LNCaP clone FGC (cell line): ENCODE measurements around the gene PTPN13.

Experiments
- DNase-seq: peaks from one replicate; pipeline ENCODE4 v3.0.0-alpha.2; 2011; ENCODE audit warnings: low read depth
- H3K4me3 ChIP-seq: 2 replicates; pipeline ENCODE4 v1.5.1; 2011; ENCODE audit warnings: mild to moderate bottlenecking, low read depth, low read length, control low read depth
- TF ChIP-seq, protein P1 (sequence below): IDR thresholded peaks from 2 replicates; pipeline ENCODE4 v1.5.1; 2012; ENCODE audit warnings: mild to moderate bottlenecking; ENCODE audit not compliant: control insufficient read depth, insufficient read depth; ENCODE audit errors: extremely low read depth

The PTPN13 gene

DNA sequence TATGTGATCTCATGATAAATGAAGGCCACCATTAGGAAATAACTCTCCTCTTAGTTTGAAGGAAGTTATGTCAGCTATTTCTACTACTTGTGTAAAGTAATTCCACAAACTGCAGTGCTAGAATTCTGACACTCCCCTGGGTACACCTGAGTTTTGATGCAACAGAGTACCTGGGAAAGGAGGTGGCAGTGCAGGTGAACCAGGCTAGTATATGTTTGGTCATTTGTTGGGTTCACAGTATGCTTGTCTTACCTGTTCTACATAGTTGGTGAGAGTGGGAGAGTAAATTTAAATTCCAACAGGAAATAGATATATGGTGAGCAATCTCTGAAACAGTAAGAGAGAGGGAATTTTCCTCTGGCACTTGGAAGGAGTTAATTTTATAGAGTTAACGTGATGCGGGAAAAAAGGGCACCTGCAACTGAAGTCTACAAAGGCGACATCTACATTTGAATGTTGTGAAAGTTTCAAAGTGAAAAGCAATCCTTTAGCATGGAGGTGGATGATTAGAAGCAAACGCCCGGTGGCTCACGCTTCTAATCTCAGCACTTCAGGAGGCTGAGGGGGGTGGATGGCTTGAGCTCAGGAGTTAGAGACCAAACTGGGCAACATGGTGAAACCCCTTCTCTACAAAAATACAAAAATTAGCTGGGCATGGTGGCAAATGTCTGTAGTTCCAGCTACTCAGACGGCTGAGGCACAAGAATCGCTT lies 263.4 kb downstream of the PTPN13 start:
- DNase-seq, result no peak
- TF ChIP-seq, protein P1, sequence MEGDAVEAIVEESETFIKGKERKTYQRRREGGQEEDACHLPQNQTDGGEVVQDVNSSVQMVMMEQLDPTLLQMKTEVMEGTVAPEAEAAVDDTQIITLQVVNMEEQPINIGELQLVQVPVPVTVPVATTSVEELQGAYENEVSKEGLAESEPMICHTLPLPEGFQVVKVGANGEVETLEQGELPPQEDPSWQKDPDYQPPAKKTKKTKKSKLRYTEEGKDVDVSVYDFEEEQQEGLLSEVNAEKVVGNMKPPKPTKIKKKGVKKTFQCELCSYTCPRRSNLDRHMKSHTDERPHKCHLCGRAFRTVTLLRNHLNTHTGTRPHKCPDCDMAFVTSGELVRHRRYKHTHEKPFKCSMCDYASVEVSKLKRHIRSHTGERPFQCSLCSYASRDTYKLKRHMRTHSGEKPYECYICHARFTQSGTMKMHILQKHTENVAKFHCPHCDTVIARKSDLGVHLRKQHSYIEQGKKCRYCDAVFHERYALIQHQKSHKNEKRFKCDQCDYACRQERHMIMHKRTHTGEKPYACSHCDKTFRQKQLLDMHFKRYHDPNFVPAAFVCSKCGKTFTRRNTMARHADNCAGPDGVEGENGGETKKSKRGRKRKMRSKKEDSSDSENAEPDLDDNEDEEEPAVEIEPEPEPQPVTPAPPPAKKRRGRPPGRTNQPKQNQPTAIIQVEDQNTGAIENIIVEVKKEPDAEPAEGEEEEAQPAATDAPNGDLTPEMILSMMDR, result no peak
- no peak overlapping the region for H3K4me3 ChIP-seq
